GM21528 (cell line): ENCODE data around the gene ARID3C.

Experiments used
- ATAC-seq: cut with Tn5 transposase; IDR thresholded peaks from one replicate; pipeline ENCODE4 v1.9.1; 2021; ENCODE audit warnings: mild to moderate bottlenecking, moderate library complexity; ENCODE audit not compliant: unreplicated experiment, low FRiP score

ARID3C gene, protein sequence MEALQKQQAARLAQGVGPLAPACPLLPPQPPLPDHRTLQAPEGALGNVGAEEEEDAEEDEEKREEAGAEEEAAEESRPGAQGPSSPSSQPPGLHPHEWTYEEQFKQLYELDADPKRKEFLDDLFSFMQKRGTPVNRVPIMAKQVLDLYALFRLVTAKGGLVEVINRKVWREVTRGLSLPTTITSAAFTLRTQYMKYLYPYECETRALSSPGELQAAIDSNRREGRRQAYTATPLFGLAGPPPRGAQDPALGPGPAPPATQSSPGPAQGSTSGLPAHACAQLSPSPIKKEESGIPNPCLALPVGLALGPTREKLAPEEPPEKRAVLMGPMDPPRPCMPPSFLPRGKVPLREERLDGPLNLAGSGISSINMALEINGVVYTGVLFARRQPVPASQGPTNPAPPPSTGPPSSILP

DNA sequence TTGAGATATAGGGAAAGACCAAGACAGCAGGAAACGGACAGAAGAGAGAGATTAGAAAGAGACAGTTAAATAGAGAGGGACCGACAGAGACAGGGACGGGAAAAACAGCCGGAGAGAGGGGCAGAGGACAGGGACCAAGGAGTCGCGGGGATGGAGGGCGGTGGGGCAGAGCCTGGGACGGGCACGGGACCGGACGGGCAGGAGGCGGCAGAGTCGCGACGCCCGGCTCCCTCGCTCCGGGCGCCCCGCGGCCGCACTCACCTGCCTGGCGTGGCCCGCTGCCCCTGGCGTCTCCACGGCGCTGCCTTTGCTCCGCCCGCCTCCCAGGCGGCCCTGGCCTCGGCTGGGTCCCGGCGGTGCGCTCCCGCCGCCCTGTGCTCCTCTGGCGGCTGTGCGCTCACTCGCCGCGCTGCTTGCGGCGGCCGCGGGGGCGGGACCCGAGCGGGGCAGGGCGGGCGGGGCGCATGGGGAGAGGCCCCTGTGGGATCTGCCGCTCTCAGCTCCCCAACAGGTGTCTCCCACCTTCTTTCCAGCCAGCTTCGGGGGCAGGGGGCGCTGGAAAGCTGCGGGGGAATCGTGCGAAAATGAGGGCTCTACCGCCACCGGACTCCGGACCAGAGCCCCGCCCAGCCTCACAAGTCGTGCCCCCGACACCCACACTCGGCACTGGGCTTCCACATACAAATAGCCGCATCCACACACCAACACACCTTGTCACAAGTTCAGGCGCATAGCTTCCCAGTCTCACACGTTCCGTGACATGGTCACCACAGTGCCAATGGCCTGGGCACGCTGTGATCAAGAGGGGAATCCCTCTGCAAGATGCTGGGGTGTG, at the start of gene ARID3C:
TSS of gene ARID3C (minus strand) at position 411 of the 835 bp plus-strand sequence. CDS start 1,052 bp downstream, outside the sequence.
- ATAC-seq = no peak

DNA sequence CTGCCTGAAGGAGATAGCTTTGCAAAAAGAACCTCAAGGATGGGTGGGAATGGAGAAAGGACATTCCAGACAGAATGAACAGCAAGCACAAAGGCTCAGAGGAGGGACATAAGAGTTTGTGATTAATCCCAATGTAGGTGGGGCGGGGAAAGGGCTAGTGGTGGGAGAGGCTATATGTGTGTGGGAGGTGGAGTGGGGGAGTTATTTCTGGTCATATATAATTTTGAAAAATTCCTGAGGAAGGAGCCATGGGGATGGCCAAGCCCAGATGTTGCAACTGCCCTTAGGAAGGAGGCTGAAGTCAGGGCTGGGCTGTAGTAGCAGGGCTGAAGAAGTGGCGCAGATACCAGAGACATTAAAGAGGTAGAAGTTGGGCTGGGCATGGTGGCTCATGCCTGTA, 47.0 kb upstream of the ARID3C start:
- ATAC-seq = no peak

DNA sequence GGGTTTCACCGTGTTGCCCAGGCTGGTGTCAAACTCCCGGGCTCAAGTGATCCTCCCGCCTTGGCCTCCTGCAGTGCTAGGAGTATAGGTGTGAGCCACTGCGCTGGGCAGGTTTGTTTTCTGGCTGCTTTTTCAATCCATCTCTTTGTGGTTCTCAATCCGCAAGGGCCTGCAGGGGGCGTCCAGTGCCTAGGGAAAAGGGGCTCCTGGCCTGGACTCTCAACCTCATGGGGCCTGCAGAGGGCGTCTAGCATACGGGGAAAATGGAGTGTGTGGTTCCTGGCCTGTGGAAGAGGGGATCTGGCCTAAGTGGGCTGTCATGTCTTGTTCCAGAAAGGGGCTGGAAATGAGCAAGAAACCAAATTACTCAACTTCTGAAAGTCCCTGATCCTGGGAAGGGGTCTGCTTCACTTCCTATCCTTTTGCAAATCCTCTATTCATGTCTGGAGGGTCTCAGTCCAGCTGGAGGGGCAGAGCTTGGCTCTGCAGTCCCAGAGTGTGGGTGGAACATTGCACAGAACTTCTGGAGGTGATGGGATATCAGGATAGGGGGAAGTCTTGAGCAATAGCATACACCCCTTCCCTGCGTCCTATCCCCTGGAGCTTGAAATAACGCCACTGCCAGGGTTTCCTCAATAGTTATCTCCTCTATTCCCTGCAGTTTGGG, 46.3 kb upstream of the ARID3C start:
- ATAC-seq = no peak

DNA sequence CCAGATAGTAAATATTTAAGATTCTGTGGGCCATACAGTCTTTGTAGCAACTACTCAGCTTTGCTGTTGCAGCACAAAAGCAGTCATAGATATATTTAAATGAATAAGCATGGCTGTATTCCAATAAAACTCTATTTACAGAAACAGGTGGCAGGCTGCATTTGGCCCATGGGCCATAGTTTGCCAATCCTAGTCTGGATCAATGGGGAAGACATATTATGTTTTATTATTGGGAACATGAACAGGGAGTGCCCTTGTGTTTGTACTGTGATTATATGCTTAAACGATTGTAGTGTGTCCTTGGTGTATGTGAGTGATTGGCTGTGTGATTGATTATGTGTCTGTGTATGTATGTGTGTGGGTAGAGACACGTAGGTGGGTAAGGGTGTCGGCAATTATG, 45.6 kb upstream of the ARID3C start:
- ATAC-seq = no peak

DNA sequence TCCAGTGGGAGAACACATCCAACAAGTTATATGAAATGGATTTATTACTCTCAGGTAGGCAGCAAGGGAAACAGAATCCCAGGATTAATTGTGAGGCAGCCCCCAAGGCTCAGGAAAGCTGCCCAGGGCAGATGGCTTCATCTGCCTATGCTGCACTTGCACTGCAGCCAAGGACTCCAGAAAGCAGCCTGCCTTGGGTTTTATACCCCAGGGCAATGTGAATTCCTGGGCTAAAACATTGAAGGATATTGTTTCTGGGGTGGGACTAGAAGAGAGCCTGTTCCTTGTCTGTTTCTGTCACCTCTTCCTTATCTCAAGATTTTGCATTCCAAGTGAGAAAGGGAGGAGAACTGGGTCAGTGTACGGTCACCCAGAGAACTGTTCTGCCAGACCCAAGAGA, 42.4 kb upstream of the ARID3C start:
- no peak for ATAC-seq

DNA sequence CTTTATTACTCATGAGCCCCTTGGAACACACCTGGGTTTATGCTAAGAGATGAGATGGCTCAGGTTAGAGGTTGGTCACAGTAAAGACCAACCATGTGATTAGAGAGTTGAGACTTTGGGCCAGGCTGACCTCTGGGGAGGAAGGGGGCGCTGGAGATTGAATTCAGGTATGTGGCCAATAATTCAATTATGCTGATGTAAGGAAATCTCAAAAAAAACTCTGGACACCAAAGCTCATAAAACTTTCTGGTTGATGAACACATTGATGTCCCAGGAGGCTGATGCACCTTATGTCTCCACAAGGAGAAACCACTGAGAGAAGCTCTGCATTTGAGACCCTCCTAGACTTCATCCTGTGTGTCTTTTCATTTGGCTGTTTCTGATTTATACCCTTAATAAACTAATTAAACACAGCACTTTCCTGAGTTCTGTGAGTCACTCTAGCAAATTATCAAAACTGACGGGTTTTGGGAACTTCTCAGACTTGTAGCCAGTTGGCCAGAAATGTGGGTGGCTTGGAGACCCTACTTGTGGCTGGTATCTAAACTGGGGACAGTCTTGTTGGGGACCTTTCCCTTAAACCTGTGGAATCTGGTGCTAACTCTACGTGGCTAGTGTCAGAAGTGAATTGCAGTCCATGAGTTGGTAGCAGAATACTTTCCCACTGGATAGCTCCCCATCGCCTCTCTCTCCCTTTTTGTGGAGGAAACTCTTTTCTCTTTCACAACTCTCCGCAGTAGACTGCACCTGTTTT, 41.1 kb upstream of the ARID3C start:
- no peak for ATAC-seq

DNA sequence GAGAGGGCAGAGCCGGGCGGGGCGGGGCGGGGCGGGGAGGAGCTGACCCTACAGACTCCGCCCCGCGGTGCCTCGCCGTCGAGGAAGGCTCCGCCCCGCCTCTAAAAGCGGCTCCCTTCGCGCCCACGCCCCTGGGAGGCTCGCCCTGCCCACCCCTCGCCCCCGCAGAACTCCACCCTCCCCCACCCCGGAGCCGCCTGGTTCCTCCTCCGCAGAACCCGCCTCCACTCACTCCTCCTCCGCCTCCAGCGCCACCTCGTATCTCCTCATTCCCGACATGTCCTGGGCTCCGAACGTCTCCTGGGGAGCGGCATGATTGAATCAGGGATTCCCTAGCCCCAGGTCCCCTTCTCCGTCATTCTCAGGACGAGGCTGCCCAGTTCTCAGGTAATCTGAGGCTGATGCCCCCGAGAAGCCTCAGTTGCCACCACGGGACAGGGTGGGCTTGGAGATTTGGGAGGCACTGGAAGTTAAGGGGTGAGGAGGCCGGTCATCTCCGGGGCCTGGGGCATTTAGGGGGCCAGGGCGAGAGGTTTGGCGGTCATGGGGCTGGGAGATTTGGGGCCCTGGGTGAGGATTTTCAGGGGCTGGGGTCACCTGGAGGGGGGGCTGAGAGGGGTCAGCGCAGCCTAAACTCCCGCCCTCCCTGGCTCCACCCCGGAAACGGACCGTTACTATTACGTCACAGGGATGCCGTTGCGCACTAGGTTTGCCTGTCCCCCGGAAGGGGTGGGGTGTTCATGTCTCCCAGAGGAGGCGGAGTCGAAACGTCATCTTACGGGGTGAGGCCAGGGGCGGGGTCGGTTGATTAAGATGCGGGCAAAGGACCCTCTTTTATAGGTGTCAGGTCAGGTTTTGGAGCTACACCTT, 36.8 kb upstream of the ARID3C start:
- ATAC-seq = peak; percentile 59

DNA sequence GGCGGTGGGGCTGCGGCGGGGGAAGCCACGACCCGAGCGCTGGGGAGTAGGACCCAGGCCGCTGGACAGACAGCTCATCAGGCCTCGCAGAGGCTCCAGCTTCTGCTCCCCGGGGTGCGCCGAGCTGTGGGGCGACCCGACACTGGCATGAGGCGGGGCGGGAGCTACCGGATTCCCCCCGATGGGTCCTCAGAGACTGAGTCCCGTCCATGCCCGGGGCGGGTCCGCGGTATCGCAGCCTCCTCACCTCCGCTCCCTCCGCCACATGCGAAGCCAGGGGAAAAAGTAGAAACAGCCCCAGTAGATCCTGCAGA, 36.2 kb upstream of the ARID3C start:
- peak; percentile 27 for ATAC-seq

DNA sequence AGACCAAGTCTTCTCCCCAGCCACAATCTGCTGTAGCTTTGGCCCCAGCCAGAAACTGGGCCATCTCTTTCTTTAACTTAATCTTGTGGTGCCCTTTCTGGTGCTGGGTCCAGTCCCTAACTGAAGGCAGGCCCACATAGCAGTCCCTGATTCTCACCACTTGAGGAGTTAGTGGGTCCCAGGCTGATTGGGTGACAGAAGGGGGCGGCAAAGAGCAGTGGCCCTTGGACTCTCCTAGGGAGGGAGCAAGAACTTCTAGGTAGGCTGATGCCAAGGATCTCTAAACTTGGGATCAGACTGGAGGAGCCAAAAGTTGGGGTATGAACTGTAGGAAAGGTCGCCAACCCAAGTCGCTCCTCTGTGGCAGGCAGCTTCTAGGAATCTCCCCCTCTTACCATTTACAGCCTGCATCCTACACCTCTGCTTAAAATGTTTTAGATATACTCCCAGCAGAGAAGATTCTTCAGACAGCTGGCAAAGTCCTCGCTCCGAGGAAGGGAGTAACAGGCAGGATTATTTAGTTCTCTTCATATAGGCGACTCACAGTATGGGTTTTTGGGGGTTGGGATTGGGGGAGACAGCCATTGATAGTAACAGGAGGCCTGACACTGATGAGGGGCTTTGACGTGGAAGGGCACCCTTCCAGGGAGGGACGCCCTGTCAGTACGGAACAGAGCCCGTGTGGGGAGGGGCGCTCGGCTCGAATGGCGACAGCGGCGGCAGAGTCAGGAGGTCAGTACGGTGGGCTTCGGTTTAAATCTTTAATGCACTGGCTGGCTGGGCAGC, 35.6 kb upstream of the ARID3C start:
- ATAC-seq = peak; percentile 37

DNA sequence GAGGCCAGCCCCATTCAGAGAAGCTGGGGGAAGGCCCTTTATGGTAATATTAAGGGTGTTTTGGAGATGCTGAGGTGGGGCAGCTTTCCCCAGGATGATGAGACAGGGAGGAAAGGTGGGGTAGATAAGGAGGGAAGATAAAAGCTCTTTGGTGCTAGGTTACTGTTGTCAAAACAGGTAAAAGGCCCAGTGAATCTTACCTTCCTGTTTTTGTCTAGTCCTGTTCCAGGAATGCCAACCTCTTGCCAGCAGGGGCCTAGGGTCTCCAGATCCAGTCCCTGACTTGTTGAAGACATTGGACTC, 34.4 kb upstream of the ARID3C start:
- ATAC-seq = no peak

DNA sequence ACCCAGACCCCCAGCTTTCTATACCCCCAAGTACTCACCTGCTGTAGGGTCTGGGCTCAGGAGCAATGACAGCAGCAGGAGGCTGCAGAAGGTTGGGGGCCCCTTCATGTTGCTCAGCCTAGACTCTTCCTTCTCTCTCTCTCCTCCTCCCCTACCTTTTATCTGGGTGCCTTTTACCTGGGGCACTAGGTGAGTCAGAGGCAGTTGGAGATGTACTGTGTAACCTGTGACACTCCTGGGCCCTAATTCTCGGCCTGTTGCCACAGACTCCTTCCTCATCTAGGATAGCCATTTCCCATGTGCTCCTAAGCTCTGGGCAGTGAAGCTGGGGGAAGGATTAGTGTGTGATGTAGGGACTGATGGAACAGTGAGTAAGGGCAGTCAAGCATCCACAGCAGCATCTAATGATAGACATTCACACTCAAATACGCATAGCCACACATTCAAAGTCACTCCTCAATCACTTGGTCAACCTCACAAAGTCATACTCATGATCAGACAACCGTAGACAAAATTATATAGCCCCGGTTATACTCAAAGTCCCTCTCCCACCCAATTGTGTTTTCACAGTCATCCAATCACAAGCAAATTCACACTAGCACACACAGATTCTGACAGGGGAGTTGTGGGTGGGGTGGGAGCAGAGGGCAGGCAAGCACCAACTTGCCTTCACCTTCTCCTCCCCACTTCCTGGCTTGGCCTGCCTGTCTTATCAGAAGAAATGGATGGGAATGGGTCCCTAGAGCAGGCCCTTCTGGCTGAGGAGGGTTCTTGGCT, 33.8 kb upstream of the ARID3C start, which contains the start of gene CCL27:
TSS of gene CCL27 (minus strand) at position 132 of the 777 bp plus-strand sequence. CDS start at position 108, 24 bp downstream.
- no peak for ATAC-seq

DNA sequence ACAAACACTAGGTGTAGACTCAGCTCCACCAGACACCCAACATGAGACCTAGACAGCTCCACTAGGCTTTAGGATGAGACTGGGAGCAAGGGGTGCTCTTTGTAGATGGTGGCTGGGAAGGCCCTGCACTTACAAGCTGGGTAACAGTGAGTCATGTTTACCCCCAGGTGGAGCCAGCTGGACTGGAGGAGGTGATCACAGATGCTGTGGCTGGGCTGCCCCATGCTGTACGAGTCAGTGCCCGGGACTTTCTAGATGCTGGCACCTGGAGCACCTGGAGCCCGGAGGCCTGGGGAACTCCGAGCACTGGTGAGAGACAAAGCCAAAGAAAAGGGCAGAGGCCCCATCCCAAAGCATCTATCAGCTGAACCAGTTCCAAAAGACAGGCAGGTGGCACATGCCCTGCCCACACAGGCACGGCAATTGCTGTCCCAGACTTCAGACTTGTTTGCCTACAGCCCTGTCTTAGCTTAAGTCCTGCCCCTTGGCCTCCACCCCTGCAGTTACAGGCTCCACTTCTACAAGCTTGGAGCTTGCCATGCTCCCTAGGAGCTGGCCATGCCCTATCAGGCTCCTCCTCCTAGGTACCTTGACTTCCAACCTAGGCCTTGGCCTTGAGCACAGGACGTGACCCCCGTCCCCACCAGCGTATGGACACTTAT, 30.9 kb upstream of the ARID3C start:
- ATAC-seq = no peak

DNA sequence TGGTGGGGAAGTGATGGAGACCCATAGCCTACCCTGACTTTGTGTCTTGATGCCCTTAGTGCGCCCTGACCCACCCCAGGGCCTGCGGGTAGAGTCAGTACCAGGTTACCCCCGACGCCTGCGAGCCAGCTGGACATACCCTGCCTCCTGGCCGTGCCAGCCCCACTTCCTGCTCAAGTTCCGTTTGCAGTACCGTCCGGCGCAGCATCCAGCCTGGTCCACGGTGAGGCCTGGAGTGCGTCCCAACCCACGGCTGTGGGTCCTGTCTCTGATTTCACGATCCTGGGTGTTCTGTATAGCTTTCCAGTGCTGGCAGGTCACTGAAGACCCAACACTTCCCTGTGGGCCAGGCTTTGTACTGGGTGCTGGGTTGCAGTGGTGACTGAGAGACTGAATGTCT, 29.6 kb upstream of the ARID3C start:
- ATAC-seq = no peak

DNA sequence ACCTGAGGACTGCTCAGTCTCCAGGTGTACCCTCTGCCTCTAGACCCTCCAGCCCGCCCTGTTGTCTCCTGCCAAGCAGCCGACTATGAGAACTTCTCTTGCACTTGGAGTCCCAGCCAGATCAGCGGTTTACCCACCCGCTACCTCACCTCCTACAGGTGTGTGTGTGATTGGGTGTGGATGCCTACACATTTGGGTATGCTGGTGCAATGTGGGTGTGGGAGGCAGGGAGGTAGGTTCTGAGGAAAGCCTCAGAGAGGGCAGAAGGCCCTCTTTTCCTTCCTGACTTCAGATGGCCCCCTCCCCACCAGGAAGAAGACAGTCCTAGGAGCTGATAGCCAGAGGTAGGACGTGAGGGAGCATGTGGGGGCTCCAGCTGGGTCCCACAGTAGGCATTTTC, 28.1 kb upstream of the ARID3C start:
- ATAC-seq = no peak

DNA sequence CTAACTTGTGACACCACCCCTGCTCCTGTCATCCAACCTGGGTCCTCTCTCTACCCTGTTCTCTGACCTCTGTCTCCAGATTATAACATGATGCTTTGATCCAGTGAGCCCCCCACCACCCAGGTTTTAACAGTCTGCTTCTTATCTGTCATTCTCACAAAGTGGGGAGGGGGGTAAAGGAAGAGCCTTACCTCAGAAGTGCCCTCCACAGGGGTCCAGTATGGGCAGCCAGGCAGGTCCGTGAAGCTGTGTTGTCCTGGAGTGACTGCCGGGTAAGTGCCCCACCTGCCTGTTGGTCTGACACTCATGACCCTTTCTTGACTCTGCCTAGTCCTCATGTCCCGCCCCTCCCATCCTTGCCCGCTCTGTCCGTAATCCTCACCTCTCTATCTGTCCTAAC, 26.5 kb upstream of the ARID3C start:
- no peak for ATAC-seq

DNA sequence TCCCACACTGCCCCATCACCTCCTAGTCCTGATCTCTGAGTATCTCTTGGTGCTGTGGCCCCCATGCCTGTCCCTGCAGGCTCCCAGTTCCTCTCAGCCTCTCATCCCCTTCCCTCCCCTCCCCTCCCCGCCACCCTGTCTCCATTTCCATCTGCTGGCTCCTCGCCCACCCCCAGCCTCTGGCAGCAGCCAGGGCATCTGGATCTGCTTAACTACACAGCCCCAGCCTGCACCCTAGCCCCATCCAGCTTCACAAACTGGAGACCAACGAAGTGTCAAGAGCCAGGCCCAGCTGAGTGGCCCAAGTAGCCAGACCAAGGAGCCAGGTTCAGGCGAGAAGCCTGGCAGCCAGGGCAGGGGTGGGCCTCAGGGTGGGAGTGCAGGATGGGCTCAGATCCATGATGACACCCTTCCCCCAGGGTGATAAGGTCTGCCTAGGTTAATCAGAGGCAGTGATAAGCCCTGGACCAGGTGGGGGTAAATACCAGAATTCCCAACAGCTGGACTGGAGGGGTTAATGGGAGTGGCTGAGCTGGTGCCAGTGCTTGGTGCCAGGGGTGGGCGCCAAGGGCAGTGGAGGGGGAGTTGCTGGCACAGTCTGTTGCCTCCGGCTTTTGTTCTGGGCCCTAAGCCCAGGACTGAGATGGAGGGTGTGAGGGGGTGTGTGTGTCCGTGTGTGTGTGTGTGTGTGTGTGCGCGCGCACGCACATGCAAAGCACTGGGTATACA, 25.6 kb upstream of the ARID3C start:
- ATAC-seq = no peak
